ENCODE results near the gene LRRC10B.

LRRC10B gene

DNA sequence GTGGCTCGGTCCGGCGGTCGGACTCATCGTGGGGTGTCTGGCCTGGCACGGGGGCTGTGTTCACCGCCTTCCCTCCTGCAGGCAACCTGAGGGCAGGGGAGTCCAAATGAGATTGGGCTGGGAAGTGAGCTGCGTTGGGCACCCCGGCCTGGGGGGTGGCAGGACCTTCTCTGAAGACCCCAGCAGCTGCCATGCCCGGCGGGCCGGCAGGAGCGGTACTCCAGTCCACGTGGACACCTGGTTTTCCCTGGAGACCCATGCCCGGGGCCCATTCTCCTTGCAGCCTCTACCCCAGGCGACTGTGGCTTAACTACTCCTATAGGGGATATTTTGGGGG, 24.5 kb downstream of the LRRC10B start:
- DNase-seq: no peak

- DNase-seq: no peak
Observed at GRCh38 chr11:61533401-61533800, 24.9 kb downstream of the LRRC10B start.

GRCh38 chr11:61534025-61534932, 25.7 kb downstream of the LRRC10B start:
- no peak for DNase-seq

DNA sequence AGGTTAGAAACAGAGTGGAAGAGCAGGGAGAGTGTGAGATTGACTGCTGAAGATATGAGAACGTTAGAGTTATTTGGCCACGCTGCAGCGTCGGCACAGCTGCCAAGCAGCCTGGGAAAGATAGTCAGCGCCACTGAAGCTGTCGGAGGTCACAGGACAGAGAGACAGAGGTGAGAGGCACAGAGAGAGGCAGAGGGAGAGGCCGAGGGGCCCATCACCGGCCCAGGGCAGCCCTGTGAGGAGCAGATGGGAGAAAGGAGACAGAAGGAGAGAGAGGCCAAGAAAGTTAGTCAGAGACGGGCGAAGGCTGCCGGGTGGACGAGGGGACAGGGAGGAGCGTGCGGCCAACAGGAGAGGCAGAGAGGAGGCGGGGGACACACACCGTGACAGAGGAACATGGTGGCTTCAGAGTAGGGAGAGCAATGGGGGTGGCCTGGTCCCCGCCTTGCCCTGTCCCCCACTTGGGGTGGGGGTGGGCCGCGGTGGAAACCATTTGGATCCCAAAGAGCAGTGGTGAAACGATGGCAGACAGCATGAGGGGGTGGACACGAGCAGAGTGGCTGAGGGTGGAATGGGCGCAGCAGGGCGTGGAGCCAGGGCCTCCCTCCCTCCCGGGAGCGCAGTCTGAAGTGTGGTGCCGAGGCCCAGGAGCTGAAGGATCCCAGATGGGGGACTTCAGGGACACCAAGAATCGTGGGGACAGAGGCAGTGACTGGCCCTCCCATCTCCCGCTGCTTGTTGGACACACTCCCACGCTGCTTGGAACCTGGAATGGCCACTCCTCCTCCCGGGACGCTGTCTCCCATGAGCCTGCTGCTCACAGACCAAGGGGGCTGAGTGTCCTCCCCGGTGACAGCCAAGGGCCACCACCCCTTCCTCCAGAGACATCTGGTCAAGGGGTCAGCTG, 26.6 kb downstream of the LRRC10B start:
- DNase-seq: no peak

DNA sequence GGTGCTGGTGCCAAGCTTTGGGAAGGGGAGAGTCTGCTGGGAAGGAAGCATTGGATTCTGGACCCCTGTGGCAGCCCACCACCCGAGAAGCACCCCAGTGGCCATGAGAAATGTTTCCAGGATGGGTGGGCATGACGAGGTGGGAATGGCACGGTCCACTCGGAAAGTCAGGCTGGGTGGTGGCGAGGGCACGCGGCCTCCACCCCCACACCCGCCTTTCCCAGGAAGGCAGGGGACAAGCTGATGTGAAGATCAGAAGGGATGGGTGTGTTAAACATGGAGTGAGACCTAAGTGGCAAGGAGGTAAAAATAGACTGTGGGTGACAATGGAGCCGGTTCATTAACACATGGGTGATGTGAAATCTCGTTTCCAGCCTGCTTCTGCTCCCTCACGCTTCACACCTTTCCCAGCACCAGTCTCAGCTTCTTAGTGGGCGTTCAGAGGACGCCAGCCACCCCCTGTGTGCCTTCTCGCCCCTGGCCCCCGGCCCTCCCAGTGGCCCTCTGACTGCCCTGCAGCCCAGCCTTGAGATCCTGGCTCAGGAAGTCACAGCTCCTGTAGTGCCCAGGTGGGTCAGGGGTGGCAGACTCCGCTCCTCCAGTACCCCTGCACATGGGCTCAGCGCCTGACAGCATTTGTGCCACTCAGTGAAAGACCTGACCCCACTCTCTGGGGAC, 27.6 kb downstream of the LRRC10B start:
- no peak for DNase-seq

GRCh38 chr11:61536676-61537270, 28.2 kb downstream of the LRRC10B start:
- DNase-seq: no peak

DNA sequence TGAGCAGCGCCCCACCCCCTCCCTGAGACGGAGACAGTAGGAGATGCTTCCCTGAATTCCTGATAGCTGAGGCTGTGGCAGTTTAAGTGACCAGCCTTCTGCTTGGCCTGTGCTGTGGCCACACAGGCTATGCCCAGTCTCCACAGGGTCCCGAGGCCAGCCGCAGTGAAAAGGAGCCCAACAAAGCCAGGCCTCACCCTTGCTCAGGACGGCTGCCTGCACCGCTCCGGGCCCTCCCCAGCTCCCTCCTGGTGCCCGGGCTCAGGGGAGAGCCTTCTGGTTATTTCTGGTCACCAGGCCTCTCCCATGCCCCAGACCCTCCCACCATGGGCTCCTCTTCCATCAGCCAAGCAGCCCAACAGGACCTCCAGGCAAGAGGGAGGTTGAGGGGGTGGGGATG, 28.8 kb downstream of the LRRC10B start:
- no peak for DNase-seq

DNA sequence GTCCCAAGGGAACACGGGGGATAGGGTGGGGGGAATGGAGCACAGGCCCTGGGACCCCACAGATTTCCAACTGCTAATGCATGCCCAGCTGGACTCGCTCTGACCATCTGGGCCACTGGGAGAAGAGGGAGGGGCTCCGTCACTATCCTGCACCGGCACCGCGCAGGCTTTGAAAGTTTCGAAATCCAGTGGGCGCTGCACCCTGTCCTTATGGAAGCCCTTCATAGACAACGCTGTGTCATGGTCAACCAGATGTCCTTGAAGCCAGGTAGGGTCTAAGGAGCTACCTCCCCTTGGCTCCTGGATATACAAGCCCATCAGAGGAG, 30.1 kb downstream of the LRRC10B start:
- DNase-seq: no peak

- no peak for DNase-seq
Observed at GRCh38 chr11:61539006-61539405, 30.5 kb downstream of the LRRC10B start.

GRCh38 chr11:61539831-61540357, 31.3 kb downstream of the LRRC10B start:
- no peak for DNase-seq

DNA sequence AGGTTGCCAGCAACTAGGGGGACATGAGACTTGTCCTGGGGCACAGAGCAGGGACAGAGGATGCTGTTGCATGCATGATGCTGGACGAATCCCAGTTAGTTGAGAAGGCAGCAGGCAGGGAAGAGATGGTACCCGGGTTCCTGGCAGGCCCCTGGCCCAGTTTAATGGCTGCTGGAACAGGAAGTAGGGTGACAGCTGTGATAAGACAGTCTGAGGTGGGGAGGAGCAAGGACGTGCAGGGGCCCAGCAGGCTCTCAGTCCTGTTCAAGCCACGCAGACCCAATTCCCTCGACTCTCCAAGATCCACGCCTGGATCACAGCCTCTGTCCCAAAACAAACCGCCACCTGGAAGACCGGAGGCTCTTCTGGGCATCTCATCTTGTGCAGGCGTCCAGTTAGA, 32.0 kb downstream of the LRRC10B start:
- DNase-seq: no peak

DNA sequence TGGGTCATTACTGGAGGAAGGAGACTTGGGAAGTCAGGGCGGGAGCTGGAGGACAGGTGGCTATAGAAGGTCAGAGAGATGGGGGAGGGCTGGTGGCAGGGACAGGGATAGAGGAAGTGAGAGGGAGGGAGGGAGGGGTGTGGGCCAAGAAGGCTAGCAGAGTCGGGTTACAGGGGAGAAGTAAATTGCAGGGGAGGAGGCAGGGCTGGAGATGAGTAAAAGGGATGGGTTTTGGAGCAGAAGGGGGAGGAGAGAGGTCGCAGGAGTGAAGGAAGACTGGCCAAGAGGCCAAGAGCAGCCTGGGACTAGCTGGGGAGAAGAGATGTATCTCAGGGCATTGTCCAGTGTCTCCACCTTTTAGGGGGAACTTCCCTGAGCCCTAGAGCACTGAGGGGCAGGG, 33.0 kb downstream of the LRRC10B start:
- DNase-seq: no peak

DNA sequence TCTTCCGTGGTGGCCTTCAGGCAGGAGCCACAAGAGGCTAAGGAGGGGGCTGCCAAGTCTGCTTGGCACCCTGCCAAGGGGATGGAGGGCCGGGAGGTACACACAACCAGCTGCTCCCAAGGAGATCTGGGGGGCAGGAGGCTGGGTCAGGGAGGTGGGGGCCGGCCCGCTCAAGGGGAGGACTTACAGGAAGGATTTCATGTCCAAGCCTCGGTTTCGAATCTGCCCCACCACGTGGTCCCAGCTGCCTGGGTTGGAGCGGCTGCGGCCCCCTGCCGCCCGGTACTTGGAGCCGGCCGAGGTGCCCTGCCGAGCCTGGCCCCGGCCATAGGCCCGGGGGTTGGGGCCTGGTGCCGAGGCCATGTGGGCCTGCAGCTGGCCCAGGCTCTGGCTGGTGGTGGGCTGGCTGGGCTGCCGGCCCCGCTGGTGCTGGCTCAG, 33.5 kb downstream of the LRRC10B start:
- peak; percentile 37 for DNase-seq

DNA sequence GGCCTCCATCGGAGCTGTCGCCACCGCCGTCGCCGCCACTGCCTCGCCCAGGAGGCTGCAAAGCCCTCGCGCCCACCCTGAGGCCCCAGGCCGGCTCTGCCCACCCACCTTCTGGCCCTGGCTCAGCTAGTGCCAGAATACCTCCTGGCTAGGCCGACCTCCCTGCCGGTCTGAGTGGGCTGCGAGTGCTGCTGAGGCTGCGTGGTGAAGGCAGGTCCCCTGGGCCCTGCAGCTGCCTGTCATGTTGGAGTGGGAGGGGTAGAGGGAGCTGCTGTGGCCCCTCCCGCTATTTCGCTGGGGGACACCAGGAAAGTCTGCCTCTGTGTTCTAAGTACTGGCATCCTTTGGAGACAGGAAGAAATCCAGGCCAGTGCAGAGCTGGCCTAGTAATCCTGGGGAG, 34.2 kb downstream of the LRRC10B start:
- DNase-seq: peak; percentile 35

DNA sequence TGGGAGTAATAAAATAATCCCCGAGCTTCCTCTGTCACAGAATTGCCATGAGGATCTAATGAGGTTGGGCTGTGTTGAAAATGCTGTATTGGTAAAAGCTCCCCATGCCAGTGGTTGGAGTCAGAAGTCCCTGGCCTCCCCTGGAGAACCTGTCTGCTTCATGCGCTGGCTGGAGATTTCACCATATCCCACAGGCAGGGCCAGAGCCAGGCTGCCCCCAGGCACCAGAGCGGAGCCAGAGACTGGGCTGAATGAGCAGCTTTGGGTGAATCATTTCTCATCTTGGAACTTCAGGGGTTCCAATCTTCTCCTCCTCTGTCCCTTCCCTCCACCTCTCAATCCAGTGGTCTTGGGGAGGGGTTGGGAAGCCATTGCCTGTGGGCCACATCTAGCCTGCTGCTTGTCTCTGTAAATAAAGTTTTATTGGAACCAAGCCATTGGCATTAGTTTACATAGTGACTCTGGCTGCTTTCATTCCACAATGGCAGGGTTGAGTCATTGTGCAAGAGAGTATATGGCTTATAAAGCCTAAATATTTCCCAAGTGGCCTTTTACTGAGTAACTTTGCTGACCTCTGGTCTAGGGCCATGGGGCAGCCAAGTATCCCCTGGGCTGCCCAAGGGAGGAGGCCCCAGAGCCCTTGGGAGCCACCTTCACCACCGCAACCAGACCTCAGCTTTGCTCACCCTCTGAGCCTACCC, 35.2 kb downstream of the LRRC10B start:
- no peak for DNase-seq

DNA sequence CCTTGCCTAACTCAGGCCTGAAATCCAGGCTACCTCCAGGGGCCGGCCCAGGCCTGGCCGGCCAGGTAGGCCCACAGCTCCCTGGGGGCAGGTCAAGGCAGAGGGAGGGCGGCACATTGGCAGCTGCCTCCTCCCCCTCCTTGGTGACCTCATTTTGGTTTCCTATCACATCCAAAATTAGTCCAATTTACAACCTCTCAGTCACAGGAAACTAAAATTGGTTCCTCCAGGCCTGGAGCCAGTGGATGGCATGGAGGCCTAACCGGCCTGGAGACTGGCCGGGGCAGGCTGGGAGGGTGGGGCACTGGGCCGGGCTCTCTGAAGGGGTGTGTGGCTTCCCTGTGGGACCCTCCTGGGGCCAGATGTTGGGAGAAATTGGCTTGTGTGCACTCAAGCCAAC, 35.9 kb downstream of the LRRC10B start:
- DNase-seq: no peak

- no peak for DNase-seq
Observed at GRCh38 chr11:61545341-61545740, 36.8 kb downstream of the LRRC10B start.

- DNase-seq: no peak
Observed at GRCh38 chr11:61545921-61546320, 37.4 kb downstream of the LRRC10B start.

GRCh38 chr11:61546663-61547062, 38.1 kb downstream of the LRRC10B start:
- DNase-seq: no peak

GRCh38 chr11:61547246-61547645, 38.7 kb downstream of the LRRC10B start:
- no peak for DNase-seq

DNA sequence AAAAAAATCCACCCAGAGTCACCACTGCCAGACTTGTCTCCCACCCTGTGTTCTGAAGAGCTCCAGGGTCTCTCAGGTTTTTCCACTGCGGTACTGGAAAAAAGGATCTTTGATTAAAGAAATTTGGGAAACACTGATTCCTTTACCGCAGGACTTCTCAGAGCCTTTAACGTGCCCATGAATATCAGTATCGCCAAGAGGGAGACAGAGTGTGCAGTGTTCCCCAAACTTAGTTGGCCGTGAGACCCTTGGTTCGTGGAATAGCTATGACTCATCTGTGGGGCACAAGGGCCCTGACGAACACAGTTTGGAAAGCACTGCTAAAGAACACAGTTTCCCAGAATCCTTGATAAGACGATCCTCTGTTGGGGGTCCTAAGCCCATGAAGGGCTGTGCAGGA, 40.6 kb downstream of the LRRC10B start:
- DNase-seq: no peak
